ENCODE results near the gene GJB2.

The GJB2 gene

GRCh38 chr13:20141238-20142022 is 51.3 kb downstream of the GJB2 start:
- DNase-seq (ENCODE audit: low read depth), result no peak

GRCh38 chr13:20140487-20140886 is 52.3 kb downstream of the GJB2 start:
- no peak for DNase-seq (ENCODE audit: low read depth)

- DNase-seq (ENCODE audit: low read depth), result no peak
Measured at GRCh38 chr13:20137875-20138274, 54.9 kb downstream of the GJB2 start.

All from activated gamma-delta T cell treated with anti-CD3 and anti-CD28 coated beads, Interleukin-2, amount 50 U/mL, for 16 hours (primary cell).